BLaER1 (cell line): Measurements from ENCODE around the gene LNP1.
"Not testable (repeated sequence)": the region's sequence is repeated elsewhere in the genome, so short reads cannot be mapped to it uniquely, and the experiment has no call there.

Experiments used
- H3K27ac ChIP-seq: shearing (Covaris generic); formaldehyde crosslinking; 2 replicates; pipeline ENCODE4 v1.8.1; 2022
- H3K27me3 ChIP-seq: shearing (Covaris generic); formaldehyde crosslinking; 2 replicates; pipeline ENCODE4 v1.8.1; 2022
- H3K36me3 ChIP-seq: shearing (Covaris generic); formaldehyde crosslinking; 2 replicates; pipeline ENCODE4 v1.8.1; 2022
- H3K4me1 ChIP-seq: shearing (Covaris generic); formaldehyde crosslinking; 2 replicates; pipeline ENCODE4 v1.8.1; 2022
- H3K4me2 ChIP-seq: shearing (Covaris generic); formaldehyde crosslinking; 2 replicates; pipeline ENCODE4 v1.8.1; 2022
- H3K4me3 ChIP-seq: shearing (Covaris generic); formaldehyde crosslinking; 2 replicates; pipeline ENCODE4 v1.8.1; 2022
- H3K9ac ChIP-seq: shearing (Covaris generic); formaldehyde crosslinking; 2 replicates; pipeline ENCODE4 v1.8.1; 2022
- H3K9me3 ChIP-seq: shearing (Covaris generic); formaldehyde crosslinking; 2 replicates; pipeline ENCODE4 v1.8.1; 2022
- H4K20me1 ChIP-seq: shearing (Covaris generic); formaldehyde crosslinking; 2 replicates; pipeline ENCODE4 v1.8.1; 2022
- Cebpa-rat ChIP-seq: shearing (Covaris generic); IDR thresholded peaks from 2 replicates; pipeline ENCODE4 v1.8.1; 2022

Gene LNP1

GRCh38 chr3:100426067-100426682 lies 24.8 kb downstream of the LNP1 start:
- H3K36me3 ChIP-seq = no peaks in the 10 kb centered on the region
- H3K9ac ChIP-seq = no peak overlapping the region
- H3K9me3 ChIP-seq = no peaks in the 10 kb centered on the region
- no peaks in the 10 kb centered on the region for H4K20me1 ChIP-seq
- no peak overlapping the region for H3K4me2 ChIP-seq
- H3K27ac ChIP-seq = no peak overlapping the region
- no peak overlapping the region for H3K4me3 ChIP-seq
- no peaks in the 10 kb centered on the region for H3K27me3 ChIP-seq
- H3K4me1 ChIP-seq = peaks cover 10% of the 10 kb centered on the region
- TF ChIP-seq Cebpa-rat = no peak

GRCh38 chr3:100427699-100428098 lies 26.4 kb downstream of the LNP1 start:
- no peaks in the 10 kb centered on the region for H3K27me3 ChIP-seq
- TF ChIP-seq Cebpa-rat = no peak
- H3K9ac ChIP-seq = no peak overlapping the region
- H3K4me2 ChIP-seq = no peak overlapping the region
- H3K36me3 ChIP-seq = no peaks in the 10 kb centered on the region
- H3K4me1 ChIP-seq = peaks cover 7% of the 10 kb centered on the region
- no peak overlapping the region for H3K27ac ChIP-seq
- no peak overlapping the region for H3K4me3 ChIP-seq
- no peaks in the 10 kb centered on the region for H4K20me1 ChIP-seq
- H3K9me3 ChIP-seq = no peaks in the 10 kb centered on the region

GRCh38 chr3:100429187-100429716 lies 27.9 kb downstream of the LNP1 start:
- no peak overlapping the region for H3K27ac ChIP-seq
- no peaks in the 10 kb centered on the region for H3K36me3 ChIP-seq
- H3K4me3 ChIP-seq = no peak overlapping the region
- H4K20me1 ChIP-seq = no peaks in the 10 kb centered on the region
- H3K9ac ChIP-seq = no peak overlapping the region
- no peak overlapping the region for H3K4me2 ChIP-seq
- peaks cover 3% of the 10 kb centered on the region; the same call in 1 of the 2 replicates for H3K9me3 ChIP-seq
- no peaks in the 10 kb centered on the region for H3K4me1 ChIP-seq
- H3K27me3 ChIP-seq = no peaks in the 10 kb centered on the region
- TF ChIP-seq Cebpa-rat = no peak

- TF ChIP-seq Cebpa-rat = no peak
- H3K9ac ChIP-seq = no peak overlapping the region
- H3K9me3 ChIP-seq = peaks cover 7% of the 10 kb centered on the region; the same call in 1 of the 2 replicates
- H3K27me3 ChIP-seq = no peaks in the 10 kb centered on the region
- H3K4me2 ChIP-seq = no peak overlapping the region
- H3K4me3 ChIP-seq = no peak overlapping the region
- no peaks in the 10 kb centered on the region for H3K36me3 ChIP-seq
- H3K27ac ChIP-seq = no peak overlapping the region
- H4K20me1 ChIP-seq = no peaks in the 10 kb centered on the region
- no peaks in the 10 kb centered on the region for H3K4me1 ChIP-seq
Measured at GRCh38 chr3:100436951-100437350, 35.6 kb downstream of the LNP1 start.

- Histone ChIP-seq H3K4me1 (no peaks in the 10 kb centered on the region), H4K20me1 (no peaks in the 10 kb centered on the region), H3K9me3 (peaks cover 7% of the 10 kb centered on the region; the same call in 1 of the 2 replicates), H3K4me3 (no peak overlapping the region), H3K36me3 (no peaks in the 10 kb centered on the region), H3K27me3 (no peaks in the 10 kb centered on the region), H3K4me2 (no peak overlapping the region), H3K27ac (no peak overlapping the region), H3K9ac (no peak overlapping the region)
- no peak for TF ChIP-seq Cebpa-rat
Measured at GRCh38 chr3:100437721-100438622, 36.6 kb downstream of the LNP1 start.

DNA sequence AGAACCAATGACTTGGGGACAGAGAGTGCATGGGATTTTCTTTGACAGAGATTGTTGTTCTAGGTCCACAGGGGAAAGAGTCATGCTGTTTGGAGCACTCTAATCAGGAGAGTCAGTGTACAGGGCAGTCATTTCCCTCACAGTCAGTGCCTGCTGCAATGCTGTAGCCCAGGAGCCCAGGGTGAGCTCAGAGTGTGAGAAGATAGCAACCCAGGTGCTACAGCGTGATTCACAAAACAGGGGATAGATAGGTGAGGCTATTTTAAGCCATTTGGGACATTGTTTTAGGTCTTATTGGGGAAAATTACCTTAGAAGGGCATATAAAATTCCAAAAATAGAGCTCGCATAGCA lies 37.3 kb downstream of the LNP1 start:
- no peak overlapping the region for H3K4me3 ChIP-seq
- no peaks in the 10 kb centered on the region for H3K36me3 ChIP-seq
- no peak for TF ChIP-seq Cebpa-rat
- no peaks in the 10 kb centered on the region for H3K4me1 ChIP-seq
- no peaks in the 10 kb centered on the region for H4K20me1 ChIP-seq
- H3K9ac ChIP-seq = no peak overlapping the region
- no peak overlapping the region for H3K4me2 ChIP-seq
- no peaks in the 10 kb centered on the region for H3K27me3 ChIP-seq
- H3K9me3 ChIP-seq = peaks cover 7% of the 10 kb centered on the region; the same call in 1 of the 2 replicates
- no peak overlapping the region for H3K27ac ChIP-seq

DNA sequence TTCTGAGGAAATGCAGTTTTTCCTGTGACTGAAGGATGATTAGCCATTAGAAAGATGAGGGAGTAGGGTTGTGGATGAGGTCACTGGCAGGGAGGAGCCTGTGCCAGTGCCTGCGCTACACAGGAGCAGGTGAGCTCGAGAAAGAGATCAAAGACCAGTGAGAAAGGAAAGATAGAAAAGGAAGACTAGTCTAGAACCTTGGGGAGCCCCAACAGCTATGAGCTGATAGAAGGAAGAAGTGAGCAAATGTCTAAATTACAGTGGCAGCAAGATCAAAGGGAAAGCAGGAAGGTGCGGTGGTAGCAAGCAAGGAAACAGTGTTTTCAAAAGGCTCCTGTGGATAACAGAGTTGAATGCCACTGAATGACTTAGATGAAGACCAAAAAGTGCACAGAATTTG lies 39.6 kb downstream of the LNP1 start:
- Histone ChIP-seq H3K4me3 (no peak overlapping the region), H3K9me3 (peaks cover 7% of the 10 kb centered on the region; the same call in 1 of the 2 replicates), H3K27ac (no peak overlapping the region), H4K20me1 (no peaks in the 10 kb centered on the region), H3K27me3 (no peaks in the 10 kb centered on the region), H3K36me3 (no peaks in the 10 kb centered on the region), H3K4me2 (no peak overlapping the region), H3K4me1 (no peaks in the 10 kb centered on the region), H3K9ac (no peak overlapping the region)
- TF ChIP-seq Cebpa-rat = no peak

GRCh38 chr3:100443690-100444089 lies 42.4 kb downstream of the LNP1 start:
- Histone ChIP-seq H3K36me3 (no peaks in the 10 kb centered on the region), H3K4me1 (no peaks in the 10 kb centered on the region), H3K27ac (no peak overlapping the region), H3K4me2 (no peak overlapping the region), H3K27me3 (no peaks in the 10 kb centered on the region), H3K9me3 (peaks cover 19% of the 10 kb centered on the region), H3K9ac (no peak overlapping the region), H4K20me1 (no peaks in the 10 kb centered on the region), H3K4me3 (no peak overlapping the region)
- no peak for TF ChIP-seq Cebpa-rat

- not testable (repeated sequence) for H3K9ac ChIP-seq, H3K27me3 ChIP-seq, H3K27ac ChIP-seq, H4K20me1 ChIP-seq, H3K36me3 ChIP-seq, H3K4me3 ChIP-seq, H3K4me1 ChIP-seq, H3K4me2 ChIP-seq
- H3K9me3 ChIP-seq = peaks cover 19% of the 10 kb centered on the region
Measured at GRCh38 chr3:100447067-100447466, 45.7 kb downstream of the LNP1 start.

GRCh38 chr3:100448079-100448478 lies 46.7 kb downstream of the LNP1 start:
- Histone ChIP-seq H3K27me3 (no peaks in the 10 kb centered on the region), H3K27ac (no peak overlapping the region), H4K20me1 (no peaks in the 10 kb centered on the region), H3K4me2 (no peak overlapping the region), H3K36me3 (no peaks in the 10 kb centered on the region), H3K9me3 (peaks cover 19% of the 10 kb centered on the region), H3K4me3 (no peak overlapping the region), H3K9ac (no peak overlapping the region), H3K4me1 (no peaks in the 10 kb centered on the region)
- TF ChIP-seq Cebpa-rat = no peak
